CD4-positive, alpha-beta T cell treated with Interleukin-4 for 1 hour (primary cell): ENCODE measurements around the gene TMEM239.
A peak's percentile ranks its signal among the peaks of the same experiment; 100 is the strongest.
"Not testable (repeated sequence)": the region's sequence is repeated elsewhere in the genome, so short reads cannot be mapped to it uniquely, and the experiment has no call there.

ENCODE experiments used
- DNase-seq, 2 donors: peaks; one replicate each; pipeline ENCODE4 v3.0.0-alpha.2; 2020 to 2022

Gene TMEM239

DNA sequence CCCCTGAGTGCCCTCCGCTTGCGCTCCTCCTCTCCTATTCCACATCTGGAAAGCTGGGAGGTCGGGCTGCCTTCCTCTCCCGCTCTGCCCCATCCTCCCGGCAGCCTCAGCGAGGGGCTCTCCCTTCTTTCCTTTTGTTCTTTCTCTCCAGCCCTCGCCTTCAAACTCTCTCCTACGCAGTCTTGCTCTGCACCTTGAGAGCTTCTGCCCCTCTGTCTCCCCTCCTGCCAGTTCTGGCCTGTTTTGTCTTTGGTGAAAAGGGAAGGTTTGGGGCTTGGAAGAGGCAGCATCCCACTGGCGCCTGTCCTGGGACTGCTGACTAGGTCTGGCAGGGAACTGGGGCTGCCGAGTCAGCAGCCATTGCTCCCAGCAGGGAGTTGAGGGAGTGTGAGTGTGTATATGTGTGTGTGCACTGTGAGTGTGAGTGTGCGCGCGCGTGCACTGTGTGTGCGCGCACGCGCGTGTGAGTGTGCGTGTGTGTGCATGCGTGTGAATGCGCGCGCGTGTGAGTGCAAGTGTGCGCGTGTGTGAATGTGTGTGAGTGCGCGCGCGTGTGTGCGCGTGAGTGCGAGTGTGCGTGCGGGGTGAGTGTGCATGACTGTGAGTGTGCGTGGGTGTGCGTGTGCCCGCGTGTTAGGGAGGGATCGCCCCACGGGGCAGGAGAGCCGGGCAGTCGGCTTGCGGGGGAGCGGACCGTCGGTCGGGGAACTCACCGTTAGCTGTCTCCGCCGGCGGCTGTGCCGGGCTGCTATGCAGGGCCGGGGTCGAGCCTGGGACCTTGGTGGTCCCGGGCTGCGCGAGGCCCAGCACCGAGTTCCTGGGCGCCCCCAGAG is 16.3 kb upstream of the TMEM239 start:
- DNase-seq: peak in 1 of 2 donors; percentile 10

DNA sequence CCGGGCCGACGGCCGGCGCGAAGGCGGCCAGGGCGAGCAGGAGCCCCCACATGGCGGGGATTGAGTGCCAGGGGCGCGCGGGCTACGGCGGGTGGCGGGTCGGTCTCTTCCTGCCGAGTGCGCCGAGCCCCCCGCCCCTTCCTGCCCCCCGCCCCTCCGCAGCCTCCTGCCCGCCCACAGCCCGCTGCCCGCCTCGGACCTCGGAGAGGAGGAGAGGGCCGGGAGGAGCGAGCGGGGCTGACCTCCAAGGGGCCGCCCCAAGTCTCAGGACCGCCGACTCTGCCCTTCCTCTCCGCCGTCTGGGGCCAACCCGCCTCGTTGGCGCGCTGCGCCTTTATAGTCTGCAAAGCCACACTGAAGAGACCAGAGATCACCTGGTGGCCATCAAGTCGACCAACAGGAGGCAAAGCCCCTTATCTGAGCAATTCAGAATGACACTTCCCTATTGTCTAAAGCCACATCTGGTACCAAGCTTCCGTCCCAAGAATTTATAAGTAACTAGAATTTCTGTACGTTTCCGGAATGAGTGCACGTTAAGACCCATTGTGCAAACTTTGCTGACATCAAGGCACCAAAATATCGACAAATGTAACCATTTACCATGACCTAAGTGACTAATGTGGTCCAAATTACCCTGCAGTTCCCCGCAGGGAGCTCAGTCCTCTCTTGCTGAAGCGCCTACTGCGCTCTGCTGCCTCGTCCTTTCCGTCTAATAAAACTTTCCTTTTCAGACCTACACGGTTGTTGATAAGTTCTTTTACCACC is 15.5 kb upstream of the TMEM239 start, which contains the start of gene CPXM1:
Gene CPXM1, minus strand, starts transcription at position 107 of the 765 bp plus-strand sequence. Its CDS starts 55 bp downstream, at position 52.
- peak in 1 of 2 donors; percentile 3 for DNase-seq

DNA sequence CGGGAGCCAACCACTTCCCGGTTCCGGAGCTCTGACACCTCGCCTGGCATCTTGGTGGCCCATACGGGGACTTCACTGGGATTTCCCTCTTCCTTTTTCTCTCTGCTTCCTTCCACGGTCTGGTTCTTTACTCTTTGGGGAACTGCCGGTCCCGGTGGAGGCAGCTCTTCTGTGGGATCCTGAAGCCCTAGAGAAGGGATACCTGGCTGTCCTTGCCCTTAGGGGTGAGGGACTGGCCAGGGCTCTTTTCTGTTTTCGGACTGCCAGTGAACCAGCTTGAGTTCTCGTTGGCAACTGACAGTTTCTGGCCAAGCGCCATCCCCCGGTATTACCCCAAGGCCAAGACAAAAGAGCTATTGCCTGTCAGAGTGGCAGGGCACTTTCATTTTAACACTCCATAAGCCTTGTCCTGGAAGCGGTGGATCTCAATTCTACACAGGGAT is 14.9 kb upstream of the TMEM239 start:
- no peak for DNase-seq

DNA sequence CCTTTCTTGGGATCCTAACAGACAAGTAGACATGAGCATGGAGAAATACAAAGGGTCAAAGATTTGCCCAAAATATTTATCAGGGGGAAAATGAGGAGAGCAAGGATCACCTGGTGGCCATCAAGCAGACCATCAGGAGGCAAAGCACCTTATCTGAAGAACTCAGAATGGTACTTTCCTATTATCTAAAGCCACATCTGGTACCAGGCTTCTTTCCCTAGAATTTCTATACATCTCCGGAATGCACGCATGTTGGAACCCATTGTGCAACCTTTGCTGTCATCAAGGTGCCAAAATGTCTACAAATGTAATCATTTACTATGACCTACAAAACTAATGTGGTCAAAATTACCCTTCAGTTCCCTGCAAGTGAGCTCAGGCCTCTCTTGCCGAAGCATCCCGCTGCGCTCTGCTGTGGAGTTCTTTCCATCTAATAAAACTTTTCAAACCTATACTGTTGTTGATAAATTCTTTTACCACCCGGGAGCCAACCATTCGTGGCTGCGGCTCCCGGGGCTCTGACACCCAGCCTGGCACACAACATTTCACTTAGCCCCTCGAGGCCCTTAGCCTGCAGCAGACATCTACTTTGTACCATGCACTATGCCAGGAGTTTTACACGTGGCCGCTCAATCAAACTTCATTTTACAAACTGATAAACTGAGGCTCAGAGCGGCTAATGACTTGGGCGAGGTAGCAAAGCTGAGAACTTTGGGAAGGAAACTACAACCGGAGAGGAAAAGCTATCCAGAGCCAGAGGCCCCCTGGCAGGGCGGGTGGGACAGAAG is 11.9 kb upstream of the TMEM239 start:
- DNase-seq: no peak

DNA sequence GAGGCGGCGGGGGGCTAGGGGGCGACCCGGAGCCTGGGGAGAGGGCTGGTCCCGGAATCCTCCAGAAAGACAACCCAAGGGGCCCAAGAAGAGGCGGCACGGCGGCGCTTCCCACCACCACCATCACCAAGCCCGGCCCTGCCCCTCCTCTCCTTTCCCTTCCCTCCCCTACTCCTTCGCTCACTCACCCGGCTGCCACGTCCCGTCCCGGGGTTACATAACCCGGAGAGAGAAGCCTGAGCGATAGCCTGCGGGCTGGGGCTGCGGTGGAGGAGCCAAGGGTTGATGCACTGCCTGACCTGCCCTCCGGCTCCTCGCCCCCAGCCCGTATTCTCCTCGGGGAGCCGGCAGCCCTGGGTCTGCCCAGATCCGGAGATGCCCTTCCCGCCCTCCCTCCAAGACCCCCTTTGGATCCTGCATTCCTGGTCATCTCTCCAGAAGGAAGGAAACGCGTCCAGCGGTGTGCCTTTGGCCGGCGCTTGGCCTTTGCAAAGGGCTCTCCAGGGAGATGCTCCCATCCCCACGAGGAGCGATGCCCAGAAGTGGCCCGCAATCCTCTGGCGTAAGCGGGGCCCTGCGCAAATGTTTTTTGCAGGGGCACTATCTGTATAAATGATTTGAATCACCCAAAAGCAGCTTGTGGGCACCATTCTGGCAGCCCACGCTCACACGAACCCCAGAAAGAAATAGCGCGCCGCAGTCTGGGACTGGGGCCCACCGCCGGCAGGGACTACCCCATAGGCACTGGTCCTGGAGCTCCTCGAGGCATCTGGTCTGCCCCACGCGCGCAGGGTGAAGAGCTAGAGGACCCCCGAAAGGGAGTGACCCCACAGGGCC is 11.1 kb upstream of the TMEM239 start:
- DNase-seq: no peak

DNA sequence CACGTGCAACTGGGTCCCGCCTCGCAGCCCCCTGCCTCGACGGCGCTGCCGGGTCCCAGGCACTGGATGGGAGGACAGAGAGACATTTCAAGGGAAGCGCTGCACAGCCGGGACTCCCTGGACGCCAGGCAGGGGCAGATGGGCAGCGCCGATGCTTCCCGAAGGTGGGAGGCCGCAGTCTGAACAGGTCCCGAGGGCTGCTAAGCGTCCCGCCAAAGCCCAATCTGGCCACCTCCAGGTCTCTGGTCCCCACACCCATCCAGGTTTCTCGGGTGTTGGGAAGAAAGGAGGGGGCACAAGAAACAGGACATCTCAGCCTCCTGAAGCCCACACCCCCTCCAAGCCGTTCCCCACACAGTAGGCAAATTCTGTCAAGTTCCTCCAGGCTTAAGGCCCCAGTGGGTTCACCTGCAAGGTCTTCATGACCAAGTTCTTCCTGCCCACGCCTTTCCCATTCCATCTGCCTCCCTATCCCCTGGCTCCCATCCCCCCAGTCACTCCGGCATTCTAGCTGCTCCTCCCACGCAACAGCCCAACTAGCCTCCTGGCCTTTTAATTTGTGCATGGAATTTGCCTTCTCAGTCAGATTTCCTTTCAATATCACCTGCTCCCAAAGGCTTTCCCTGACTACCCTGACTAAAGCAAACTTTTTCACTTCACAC is 10.3 kb upstream of the TMEM239 start:
- no peak for DNase-seq

DNA sequence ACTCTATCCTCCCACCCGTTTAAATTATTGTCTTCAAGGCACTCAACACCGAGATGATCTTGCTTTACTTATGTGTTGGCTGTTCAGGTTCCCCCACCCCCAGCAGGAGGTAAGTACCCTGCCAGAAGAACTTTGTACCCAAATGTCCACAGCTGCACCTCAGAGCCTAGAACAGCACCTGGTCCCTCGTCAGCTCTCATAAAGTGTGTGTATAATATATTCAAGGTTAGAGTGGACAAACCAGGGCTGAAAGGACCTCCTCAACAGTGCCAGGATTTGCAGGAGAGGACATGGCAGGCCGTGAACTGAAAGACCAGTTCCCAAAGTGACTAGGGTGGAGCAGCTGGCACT is 9.8 kb upstream of the TMEM239 start:
- DNase-seq: no peak

DNA sequence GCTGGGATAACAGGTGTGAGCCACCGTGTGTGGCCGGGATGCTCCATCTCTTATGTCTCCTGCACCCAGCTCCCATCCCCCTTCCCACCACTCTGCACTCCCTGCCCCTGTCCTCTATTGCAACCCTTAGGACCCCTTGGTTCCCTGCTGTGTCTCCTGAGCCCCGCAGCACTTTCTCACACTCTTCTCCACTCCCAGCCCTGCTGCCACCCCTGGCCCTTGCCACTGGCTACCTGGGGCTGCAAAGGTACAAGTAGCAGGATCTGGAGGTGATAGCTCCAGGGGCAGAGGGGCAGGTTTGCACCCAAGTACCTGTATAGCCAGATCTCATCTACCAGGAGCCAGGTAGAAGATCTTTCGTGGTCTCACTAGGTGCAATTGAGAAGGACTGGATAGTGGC is 9.1 kb upstream of the TMEM239 start:
- DNase-seq: no peak

DNA sequence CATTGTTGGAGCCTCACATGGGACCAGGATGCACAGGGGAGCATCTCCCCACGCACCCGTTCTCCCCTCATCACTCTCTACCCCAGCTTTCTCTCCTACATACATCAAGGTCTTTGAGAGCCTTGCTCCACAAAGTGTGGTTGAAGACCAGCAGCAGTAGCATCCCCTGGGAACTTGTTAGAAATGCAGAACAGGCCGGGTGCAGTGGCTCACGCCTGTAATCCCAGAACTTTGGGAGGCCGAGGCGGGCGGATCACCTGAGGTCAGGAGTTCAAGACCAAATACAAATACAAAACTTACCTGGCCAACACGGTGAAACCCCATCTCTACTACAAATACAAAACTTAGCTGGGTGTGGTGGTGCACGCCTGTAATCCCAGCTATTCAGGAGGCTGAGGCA is 8.2 kb upstream of the TMEM239 start:
- DNase-seq: not testable (repeated sequence)

DNA sequence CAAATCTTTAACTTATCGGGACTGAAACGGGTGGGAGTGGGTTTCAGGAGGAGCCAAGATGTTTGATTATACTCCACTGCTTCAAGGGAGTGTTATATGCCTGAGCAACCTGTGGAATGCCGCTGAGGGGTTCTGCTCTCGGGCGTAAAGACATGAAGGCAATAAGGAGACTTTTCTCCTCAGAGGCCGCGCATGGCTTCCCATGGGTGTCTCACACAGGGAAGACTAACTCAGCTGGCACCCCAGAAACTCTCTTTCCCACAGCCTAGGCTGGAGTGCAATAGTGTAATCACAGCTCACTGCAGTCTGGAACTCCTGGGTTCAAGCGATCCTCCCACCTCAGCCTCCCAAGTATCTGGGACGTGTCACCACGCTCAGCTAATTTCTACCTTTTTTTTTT is 6.5 kb upstream of the TMEM239 start:
- DNase-seq: no peak

DNA sequence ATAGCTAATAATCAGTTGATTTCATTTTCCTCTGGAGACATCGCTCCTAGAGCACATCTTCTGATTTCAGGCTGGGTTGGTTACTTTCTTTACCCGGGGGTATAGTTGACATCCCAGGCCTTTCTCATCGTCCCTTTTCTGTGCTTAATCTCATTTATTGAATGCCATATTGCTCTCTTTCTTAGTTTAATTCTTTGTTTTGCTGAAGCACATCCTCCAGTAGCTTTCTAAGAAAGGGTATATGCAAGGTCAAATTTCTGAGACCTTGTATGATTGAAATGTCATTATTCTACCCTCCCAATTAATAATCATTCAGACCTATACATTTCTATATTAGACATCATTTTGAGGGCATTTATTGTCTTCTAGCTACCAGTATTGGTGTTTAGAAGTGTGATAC is 4.0 kb upstream of the TMEM239 start:
- DNase-seq: no peak

DNA sequence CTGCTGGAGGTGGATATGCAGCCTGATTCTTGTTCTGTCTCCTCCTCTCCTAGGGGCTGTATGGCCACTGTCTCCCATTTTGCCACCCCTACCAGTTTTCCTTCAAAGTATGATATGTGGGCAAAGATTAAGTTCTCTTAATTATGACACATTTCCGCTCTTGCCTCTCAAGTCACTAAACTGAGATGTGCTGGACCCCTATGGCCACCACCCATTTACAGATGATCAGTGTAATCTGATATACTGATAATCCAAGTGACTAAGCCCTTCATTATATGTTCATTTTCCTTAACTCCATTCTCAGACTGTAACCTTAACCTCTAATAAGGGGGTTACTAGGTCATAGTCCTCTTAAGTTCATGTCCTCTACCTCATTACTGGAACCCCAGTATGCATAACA is 2.1 kb upstream of the TMEM239 start:
- DNase-seq: no peak

DNA sequence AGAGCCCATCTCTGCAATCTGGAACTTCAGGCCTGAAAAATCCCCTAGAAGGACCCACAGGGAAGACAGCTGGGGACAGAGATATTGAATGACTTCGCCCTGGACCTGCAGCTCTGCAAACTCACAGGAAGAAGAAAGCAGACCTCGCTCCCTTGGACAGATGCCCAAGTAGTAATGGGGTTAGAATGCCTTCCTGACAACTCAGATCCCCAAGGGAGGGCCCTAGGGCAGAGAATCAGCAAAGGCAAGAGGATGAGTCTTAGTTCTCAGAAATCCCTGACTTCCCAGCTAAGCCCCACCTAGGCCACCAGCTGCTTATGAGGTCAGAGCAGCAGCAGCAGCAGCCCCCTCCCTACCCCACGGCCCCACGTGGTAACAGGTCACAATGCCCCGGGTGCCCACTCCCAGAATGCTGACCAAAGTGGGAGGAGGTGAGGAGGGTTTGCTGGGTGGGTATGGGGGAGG is 1.5 kb upstream of the TMEM239 start, which contains the start of gene C20orf141:
Gene C20orf141, plus strand, starts transcription at position 401 of the 465 bp plus-strand sequence. CDS start 198 bp downstream, outside the sequence.
- DNase-seq: no peak

DNA sequence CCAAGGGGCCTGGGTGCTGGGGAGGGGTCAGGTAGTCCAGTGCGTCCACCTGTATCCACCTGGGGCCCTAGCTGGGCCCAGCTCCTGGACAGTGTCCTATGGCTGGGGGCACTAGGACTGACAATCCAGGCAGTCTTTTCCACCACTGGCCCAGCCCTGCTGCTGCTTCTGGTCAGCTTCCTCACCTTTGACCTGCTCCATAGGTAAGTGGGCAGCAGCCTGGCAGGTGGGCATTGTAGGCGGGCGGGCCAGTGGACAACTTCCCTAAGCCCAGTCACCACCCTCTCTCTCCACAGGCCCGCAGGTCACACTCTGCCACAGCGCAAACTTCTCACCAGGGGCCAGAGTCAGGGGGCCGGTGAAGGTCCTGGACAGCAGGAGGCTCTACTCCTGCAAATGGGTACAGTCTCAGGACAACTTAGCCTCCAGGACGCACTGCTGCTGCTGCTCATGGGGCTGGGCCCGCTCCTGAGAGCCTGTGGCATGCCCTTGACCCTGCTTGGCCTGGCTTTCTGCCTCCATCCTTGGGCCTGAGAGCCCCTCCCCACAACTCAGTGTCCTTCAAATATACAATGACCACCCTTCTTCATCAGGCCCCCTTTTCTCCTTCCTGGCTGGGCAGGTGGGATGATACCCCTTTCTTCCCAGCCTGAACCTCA is 793 bp upstream of the TMEM239 start:
- DNase-seq: no peak

DNA sequence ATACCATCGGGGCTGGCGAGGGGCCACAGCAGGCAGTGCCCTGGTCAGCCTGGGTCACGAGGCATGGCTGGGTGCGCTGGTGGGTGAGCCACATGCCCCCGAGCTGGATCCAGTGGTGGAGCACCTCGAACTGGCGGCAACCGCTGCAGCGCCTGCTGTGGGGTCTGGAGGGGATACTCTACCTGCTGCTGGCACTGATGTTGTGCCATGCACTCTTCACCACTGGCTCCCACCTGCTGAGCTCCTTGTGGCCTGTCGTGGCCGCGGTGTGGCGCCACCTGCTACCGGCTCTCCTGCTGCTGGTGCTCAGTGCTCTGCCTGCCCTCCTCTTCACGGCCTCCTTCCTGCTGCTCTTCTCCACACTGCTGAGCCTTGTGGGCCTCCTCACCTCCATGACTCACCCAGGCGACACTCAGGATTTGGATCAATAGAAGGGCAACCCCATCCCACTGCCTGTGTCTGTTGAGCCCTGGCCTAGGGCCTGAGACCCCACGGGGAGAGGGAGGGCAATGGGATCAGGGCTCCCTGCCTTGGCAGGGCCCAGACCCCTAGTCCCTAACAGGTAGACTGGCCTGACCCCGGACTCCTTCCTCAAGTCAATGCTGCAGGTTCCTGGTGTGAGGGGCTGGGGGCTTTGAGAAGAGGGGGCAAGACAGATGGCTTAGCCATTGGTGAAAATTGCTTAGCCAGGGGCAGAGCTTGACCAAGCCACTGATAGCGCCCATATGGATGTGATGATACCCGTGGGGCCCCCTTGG is 598 bp downstream of the TMEM239 start:
- DNase-seq: no peak

DNA sequence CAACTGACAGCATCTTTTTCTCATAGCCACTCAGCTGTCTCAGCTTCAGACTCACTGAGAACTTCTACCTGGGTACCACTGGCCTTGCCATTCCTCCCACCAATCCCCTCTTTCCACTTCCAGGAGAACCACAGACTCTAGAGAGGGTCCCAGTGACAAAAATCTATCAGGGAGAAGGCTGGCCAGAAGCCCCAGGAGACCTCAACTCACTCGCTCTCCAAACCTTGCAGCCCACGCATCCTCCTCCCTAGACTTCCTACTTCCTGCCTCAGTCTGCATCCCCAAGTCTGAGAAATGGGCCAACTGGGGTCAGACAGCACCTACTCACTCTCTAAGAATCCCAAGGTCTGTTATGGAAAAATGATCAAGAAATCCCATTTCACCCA is 1.2 kb downstream of the TMEM239 start:
- DNase-seq: no peak

DNA sequence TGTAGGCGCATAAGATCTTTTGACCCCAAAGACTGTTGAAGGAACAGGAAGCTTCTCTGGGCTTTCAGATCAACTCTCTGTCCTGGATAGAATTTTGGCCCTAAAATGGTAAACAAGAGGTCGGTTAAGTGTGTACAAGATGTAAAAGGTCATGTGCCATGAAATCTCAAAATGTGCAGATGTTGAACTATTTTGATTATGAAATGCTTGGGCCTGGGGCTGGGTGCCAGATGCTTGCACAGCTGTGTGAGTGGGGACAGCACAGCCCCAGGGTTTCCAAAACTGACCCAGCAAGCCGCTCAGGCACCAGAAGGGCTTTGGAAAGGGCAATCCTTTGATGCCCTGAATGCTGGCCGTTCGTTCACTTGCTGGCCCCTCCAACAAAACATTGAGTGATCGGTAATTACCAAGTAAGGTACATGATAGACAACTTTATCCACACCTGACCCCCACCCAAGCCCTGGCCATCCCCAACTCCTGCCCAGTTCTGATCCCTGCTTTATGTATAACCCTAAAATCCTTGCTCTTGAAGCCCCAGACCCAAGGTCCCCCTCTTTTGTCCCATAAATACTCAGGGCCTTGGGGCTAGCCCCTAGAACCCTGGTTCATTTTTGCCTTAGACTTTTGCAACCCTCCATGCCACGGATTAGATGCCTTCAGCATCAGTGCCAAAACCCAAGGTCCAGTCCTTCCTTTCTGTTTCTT is 1.9 kb downstream of the TMEM239 start:
- no peak for DNase-seq

DNA sequence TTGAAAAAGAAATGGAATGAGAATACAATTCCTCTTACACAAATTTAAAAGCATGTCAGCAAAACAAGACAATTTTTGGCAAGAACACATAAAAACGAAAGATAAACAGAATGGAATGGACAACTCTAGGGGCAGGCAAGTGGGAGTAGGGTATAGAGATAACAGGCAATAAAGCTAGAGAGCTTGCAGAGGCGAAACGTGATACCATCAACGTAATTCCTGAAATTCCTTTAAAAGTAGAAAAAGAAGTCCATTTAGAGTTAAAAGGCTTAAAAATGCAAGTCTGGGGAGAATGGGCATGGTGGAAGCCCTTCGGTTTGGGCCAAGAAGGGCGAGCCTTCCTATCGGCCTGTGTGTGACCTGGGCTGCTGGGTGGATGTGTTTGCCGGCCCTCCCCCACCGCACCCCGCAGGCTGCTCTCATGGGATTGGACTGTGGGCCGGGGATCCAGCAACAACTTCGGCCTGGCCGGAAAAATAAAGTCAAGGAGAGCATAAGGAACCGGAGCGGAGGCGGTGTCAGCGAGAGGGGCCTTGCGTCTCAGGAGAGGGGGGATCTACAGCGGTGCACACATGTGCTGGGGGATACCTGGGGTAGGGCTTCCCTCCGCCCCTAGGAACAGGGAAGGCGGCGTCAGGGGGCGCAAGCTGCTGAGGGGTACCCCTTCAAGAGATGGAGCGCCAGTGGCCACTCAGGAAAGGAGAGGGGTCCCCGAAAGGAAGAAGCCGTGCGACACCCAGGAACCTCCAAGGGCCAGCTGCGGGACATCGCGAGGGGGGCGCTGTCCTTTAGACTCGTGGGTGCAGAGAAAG is 4.1 kb downstream of the TMEM239 start:
- no peak for DNase-seq
